Keratinocyte (primary cell): Measurements from ENCODE around the gene SRD5A3.

ENCODE experiments used
- EZH2 ChIP-seq: IDR thresholded peaks from one replicate; pipeline ENCODE4 v1.6.1; 2012; ENCODE audit warnings: inconsistent platforms, mild to moderate bottlenecking, low read length, moderate library complexity
- TF ChIP-seq, protein P1 (sequence below), 3 experiments: IDR thresholded peaks in 1 of 3; conservative IDR thresholded peaks in 1 of 3; optimal IDR thresholded peaks in 1 of 3; 2 replicates in 2 of 3; 3 replicates in 1 of 3; pipeline versions ENCODE3 to v1.5.1; 2011; ENCODE audit warnings: low read length in 3 of 3, mild to moderate bottlenecking in 3 of 3, moderate library complexity in 2 of 3, control low read depth in 1 of 3, inconsistent platforms in 1 of 3; ENCODE audit not compliant: insufficient read depth in 2 of 3; ENCODE audit errors: extremely low read depth in 1 of 3

DNA sequence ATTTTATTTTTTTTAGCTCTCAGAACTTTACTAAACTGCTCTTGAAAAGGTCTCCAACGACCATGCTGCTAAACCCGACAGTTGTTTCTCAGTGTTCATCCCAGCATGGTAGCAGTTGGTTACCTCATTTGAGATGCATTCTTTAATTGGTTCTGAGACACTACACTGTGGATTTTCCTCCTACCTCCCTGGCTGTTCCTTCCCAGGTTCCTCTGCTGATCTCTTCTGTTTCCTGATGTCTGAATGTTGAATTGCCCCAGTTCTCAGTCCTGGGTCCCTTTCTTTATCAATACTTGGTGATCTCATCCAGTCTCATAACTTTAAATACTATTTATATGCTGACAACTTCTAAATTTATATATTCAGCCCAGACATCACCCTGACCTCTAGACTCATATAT, 30.7 kb downstream of the SRD5A3 start:
- TF ChIP-seq, protein P1, sequence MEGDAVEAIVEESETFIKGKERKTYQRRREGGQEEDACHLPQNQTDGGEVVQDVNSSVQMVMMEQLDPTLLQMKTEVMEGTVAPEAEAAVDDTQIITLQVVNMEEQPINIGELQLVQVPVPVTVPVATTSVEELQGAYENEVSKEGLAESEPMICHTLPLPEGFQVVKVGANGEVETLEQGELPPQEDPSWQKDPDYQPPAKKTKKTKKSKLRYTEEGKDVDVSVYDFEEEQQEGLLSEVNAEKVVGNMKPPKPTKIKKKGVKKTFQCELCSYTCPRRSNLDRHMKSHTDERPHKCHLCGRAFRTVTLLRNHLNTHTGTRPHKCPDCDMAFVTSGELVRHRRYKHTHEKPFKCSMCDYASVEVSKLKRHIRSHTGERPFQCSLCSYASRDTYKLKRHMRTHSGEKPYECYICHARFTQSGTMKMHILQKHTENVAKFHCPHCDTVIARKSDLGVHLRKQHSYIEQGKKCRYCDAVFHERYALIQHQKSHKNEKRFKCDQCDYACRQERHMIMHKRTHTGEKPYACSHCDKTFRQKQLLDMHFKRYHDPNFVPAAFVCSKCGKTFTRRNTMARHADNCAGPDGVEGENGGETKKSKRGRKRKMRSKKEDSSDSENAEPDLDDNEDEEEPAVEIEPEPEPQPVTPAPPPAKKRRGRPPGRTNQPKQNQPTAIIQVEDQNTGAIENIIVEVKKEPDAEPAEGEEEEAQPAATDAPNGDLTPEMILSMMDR (optimal IDR thresholded peaks at IDR 0.05 in 1 of 3, IDR thresholded peaks at IDR 0.05 in 1 of 3, conservative IDR thresholded peaks at IDR 0.05 in 1 of 3; ENCODE audit: extremely low read depth in 1 of 3, insufficient read depth in 2 of 3, low read length in 3 of 3): no peak
- TF ChIP-seq EZH2: no peak
